ENCODE results near the gene GNPTAB. TPM values are rescaled to one million over a fixed set of nuclear protein-coding genes. Genes with fewer than 3 reads are reported as not detected.

Gene GNPTAB
- total RNA-seq, 1 donor from 2014 or later, result 48.2 TPM

- H3K27me3 Mint-ChIP-seq, result no peaks in the 10 kb centered on the region
- H3K4me1 Mint-ChIP-seq, result peaks cover 31% of the 10 kb centered on the region
- peaks cover 48% of the 10 kb centered on the region for H3K36me3 Mint-ChIP-seq (ENCODE audit: low read depth)
- no peak overlapping the region for H3K4me3 Mint-ChIP-seq
- H3K27ac Mint-ChIP-seq, result no peak overlapping the region
- H3K9me3 Mint-ChIP-seq, result no peaks in the 10 kb centered on the region
- no peak for DNase-seq
- intact Hi-C loops (cut with micrococcal nuclease), result loop anchor here (2.0 kb wide), 1 partner anchor 47 kb away; the partner anchor contains the start of gene GNPTAB
These were observed 46.9 kb downstream of the GNPTAB start for GRCh38 chr12:101783838-101784237.

DNA sequence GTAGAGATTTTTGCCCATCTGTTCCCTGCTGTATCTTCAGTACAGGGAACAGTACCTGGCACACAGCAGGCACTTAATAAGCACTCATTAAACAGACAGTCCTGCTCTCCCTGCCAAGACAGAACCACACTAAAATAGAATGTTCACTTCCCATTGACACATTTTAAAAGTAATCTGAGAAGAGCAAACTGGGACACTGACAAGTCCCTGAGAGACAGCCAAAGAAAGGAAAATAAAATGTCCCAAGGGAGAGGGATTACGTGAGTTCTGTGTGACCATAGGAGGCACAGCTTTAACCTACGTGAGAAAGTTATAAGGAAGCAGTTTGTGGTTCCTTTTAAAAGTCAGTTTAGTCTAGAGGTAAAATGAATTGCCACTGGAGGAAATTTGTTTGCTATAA is 47.6 kb downstream of the GNPTAB start:
- Mint-ChIP-seq H3K27me3 (no peaks in the 10 kb centered on the region), H3K4me3 (no peak overlapping the region), H3K27ac (peak overlapping the region; percentile 91), H3K36me3 (ENCODE audit: low read depth) (peaks cover 48% of the 10 kb centered on the region), H3K9me3 (no peaks in the 10 kb centered on the region), H3K4me1 (peaks cover 31% of the 10 kb centered on the region)
- intact Hi-C loops (cut with micrococcal nuclease), result loop anchor here (2.0 kb wide), 1 partner anchor 48 kb away; the partner anchor contains the start of gene GNPTAB
- no peak for DNase-seq

DNA sequence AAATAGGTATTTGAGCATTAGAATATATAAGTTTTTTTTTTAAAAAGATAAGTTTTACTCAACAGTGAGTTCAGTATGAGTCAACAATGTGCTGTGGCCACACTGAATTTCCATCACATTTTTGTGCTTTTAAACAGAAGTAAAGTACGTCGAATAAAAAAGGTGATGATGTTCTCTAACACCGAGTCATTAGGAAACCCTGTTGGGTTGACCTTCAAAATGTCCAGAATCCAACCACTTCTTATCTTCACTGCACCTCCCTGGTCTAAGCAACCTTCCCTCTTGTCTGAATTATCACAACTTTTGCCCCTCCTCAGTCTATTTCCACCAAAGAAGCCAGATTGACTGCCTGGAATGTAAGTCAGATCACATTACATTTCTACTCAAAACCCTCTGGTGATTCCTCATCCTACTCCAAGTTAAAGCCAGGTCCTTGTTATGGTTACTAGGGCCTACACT is 48.5 kb downstream of the GNPTAB start:
- Mint-ChIP-seq H3K27me3 (no peaks in the 10 kb centered on the region), H3K9me3 (no peaks in the 10 kb centered on the region), H3K27ac (peak overlapping the region; percentile 91), H3K4me3 (peak overlapping the region; percentile 9), H3K36me3 (ENCODE audit: low read depth) (peaks cover 46% of the 10 kb centered on the region), H3K4me1 (peaks cover 31% of the 10 kb centered on the region)
- DNase-seq, result no peak
- intact Hi-C loops (cut with micrococcal nuclease), result loop anchor here (1.0 to 2.0 kb wide), 3 partner anchors 11 to 48 kb away; partner anchors contain the start of gene GNPTAB

DNA sequence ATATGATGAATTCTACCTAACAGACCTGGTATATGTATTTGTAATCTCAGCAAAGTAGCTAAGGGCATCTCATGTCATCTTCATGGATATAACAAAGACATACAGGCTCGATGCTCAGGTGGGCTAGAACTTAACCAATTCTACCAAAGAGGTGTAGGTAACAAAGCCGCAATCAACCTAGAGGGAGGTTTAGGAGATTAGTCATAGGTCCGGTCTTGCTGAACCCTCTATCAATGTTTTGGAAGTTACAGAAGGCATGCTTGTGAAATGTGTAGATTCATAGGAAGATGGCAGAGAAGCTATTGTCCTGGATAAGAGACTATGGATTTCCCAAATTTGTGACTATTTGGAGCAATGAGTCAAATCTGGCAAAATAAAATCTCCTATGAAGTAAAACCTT is 48.9 kb downstream of the GNPTAB start:
- intact Hi-C loops (cut with micrococcal nuclease), result loop anchor here (1.0 to 2.0 kb wide), 3 partner anchors 11 to 49 kb away; partner anchors contain the start of gene GNPTAB

GRCh38 chr12:101780599-101780998 is 50.2 kb downstream of the GNPTAB start:
- no peak for DNase-seq
- H3K9me3 Mint-ChIP-seq, result no peaks in the 10 kb centered on the region
- H3K4me3 Mint-ChIP-seq, result peak overlapping the region; percentile 5
- H3K4me1 Mint-ChIP-seq, result peaks cover 34% of the 10 kb centered on the region
- peaks cover 51% of the 10 kb centered on the region for H3K36me3 Mint-ChIP-seq (ENCODE audit: low read depth)
- no peaks in the 10 kb centered on the region for H3K27me3 Mint-ChIP-seq
- H3K27ac Mint-ChIP-seq, result peak overlapping the region; percentile 88
- intact Hi-C loops (cut with micrococcal nuclease), result no loop called here

More for the DNA sequence above, 48.9 kb downstream of the GNPTAB start:
- Mint-ChIP-seq H3K27ac (peak overlapping the region; percentile 88), H3K36me3 (ENCODE audit: low read depth) (peaks cover 49% of the 10 kb centered on the region), H3K4me1 (peaks cover 31% of the 10 kb centered on the region), H3K4me3 (peak overlapping the region; percentile 28), H3K9me3 (no peaks in the 10 kb centered on the region), H3K27me3 (no peaks in the 10 kb centered on the region)
- no peak for DNase-seq

DNA sequence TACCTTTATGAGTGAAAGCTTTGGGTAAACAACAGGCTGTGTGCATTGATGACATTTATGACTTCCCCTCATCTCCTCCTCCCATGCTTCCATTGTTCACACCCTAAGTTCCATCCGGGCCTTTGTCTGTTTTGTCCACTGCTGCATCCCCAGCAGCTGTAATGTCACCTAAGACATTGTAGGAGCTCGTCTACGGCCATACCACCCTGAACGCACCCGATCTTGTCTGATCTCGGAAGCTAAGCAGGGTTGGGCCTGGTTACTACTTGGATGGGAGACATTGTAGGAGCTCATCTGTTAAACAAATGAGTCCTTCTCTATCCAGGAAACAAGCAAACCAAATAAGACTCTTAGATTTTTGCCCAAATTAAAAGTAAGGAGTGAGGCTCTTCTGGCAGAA is 51.1 kb downstream of the GNPTAB start:
- H3K4me1 Mint-ChIP-seq, result peaks cover 34% of the 10 kb centered on the region
- intact Hi-C loops (cut with micrococcal nuclease), result no loop called here
- no peak for DNase-seq
- H3K27ac Mint-ChIP-seq, result no peak overlapping the region
- peaks cover 46% of the 10 kb centered on the region for H3K36me3 Mint-ChIP-seq (ENCODE audit: low read depth)
- no peaks in the 10 kb centered on the region for H3K9me3 Mint-ChIP-seq
- no peak overlapping the region for H3K4me3 Mint-ChIP-seq
- no peaks in the 10 kb centered on the region for H3K27me3 Mint-ChIP-seq

- H3K27ac Mint-ChIP-seq, result no peak overlapping the region
- peaks cover 42% of the 10 kb centered on the region for H3K36me3 Mint-ChIP-seq (ENCODE audit: low read depth)
- intact Hi-C loops (cut with micrococcal nuclease), result no loop called here
- no peaks in the 10 kb centered on the region for H3K27me3 Mint-ChIP-seq
- H3K4me3 Mint-ChIP-seq, result no peak overlapping the region
- no peaks in the 10 kb centered on the region for H3K9me3 Mint-ChIP-seq
- no peak for DNase-seq
- H3K4me1 Mint-ChIP-seq, result peaks cover 34% of the 10 kb centered on the region
These were observed 51.6 kb downstream of the GNPTAB start for GRCh38 chr12:101779200-101779599.

DNA sequence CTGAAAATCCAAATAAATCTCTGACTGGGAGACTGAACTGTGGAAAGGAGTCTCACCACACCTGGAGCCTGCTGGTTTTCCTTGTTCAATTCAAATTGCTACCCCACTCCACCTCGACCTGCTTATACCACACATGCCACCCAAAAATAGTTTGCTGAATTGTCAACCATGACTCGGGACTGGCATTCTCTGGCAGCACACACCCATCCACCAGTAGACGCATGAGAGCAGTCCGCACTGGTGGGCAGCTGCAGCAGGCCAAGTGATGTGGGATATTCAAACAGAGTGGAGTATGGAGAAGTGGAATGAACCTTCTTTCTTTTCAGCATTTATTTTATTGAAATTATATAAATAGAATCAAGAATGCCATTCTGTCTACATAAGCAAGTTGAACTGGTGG is 52.8 kb downstream of the GNPTAB start:
- intact Hi-C loops (cut with micrococcal nuclease), result no loop called here
- Mint-ChIP-seq H3K36me3 (ENCODE audit: low read depth) (peaks cover 35% of the 10 kb centered on the region), H3K4me3 (no peak overlapping the region), H3K4me1 (peaks cover 36% of the 10 kb centered on the region), H3K9me3 (no peaks in the 10 kb centered on the region), H3K27me3 (no peaks in the 10 kb centered on the region), H3K27ac (no peak overlapping the region)
- DNase-seq, result no peak

- Mint-ChIP-seq H3K36me3 (ENCODE audit: low read depth) (peaks cover 32% of the 10 kb centered on the region), H3K27me3 (no peaks in the 10 kb centered on the region), H3K9me3 (no peaks in the 10 kb centered on the region), H3K4me1 (peaks cover 32% of the 10 kb centered on the region), H3K27ac (peak overlapping the region; percentile 7), H3K4me3 (no peak overlapping the region)
- intact Hi-C loops (cut with micrococcal nuclease), result no loop called here
- no peak for DNase-seq
These were observed 53.3 kb downstream of the GNPTAB start for GRCh38 chr12:101777485-101777884.

- peaks cover 30% of the 10 kb centered on the region for H3K4me1 Mint-ChIP-seq
- H3K36me3 Mint-ChIP-seq (ENCODE audit: low read depth), result peaks cover 31% of the 10 kb centered on the region
- no peak overlapping the region for H3K27ac Mint-ChIP-seq
- no peaks in the 10 kb centered on the region for H3K27me3 Mint-ChIP-seq
- no peaks in the 10 kb centered on the region for H3K9me3 Mint-ChIP-seq
- no peak overlapping the region for H3K4me3 Mint-ChIP-seq
- DNase-seq, result no peak
- intact Hi-C loops (cut with micrococcal nuclease), result no loop called here
These were observed 54.9 kb downstream of the GNPTAB start for GRCh38 chr12:101775816-101776215.

- intact Hi-C loops (cut with micrococcal nuclease), result loop anchor here (1.0 to 2.0 kb wide), 3 partner anchors 58 to 359 kb away; no protein-coding TSS in a partner anchor
- Mint-ChIP-seq H3K4me1 (peaks cover 24% of the 10 kb centered on the region), H3K27ac (no peak overlapping the region), H3K36me3 (ENCODE audit: low read depth) (peaks cover 29% of the 10 kb centered on the region), H3K9me3 (no peaks in the 10 kb centered on the region), H3K27me3 (no peaks in the 10 kb centered on the region), H3K4me3 (no peak overlapping the region)
- peak; percentile 89 for DNase-seq
These were observed 57.1 kb downstream of the GNPTAB start for GRCh38 chr12:101773650-101774162.

GRCh38 chr12:101772012-101772775 is 58.6 kb downstream of the GNPTAB start:
- peaks cover 29% of the 10 kb centered on the region for H3K36me3 Mint-ChIP-seq (ENCODE audit: low read depth)
- H3K4me1 Mint-ChIP-seq, result peaks cover 24% of the 10 kb centered on the region
- intact Hi-C loops (cut with micrococcal nuclease), result loop anchor here (2.0 kb wide), 1 partner anchor 357 kb away; no protein-coding TSS in a partner anchor
- H3K27ac Mint-ChIP-seq, result peak overlapping the region; percentile 22
- no peak overlapping the region for H3K4me3 Mint-ChIP-seq
- H3K9me3 Mint-ChIP-seq, result no peaks in the 10 kb centered on the region
- no peak for DNase-seq
- no peaks in the 10 kb centered on the region for H3K27me3 Mint-ChIP-seq

DNA sequence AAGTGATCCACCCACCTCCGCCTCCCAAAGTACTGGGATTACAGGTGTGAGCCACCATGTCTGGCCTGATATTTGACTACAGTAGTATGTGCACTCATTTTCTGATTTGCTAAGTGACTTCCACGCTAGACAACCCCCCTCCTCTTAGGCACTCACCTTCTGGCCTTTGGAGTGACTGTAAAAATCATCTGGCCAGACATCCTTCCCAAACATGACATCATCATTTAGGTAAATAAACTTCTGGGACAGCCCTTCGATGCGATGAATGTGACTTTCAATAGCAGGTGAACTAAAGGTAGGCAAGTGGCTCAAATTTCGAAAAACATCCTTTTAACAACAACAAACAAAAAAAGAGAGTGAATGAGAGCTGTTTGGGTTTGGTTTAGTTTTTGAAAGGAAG is 60.9 kb downstream of the GNPTAB start:
- no peak for DNase-seq
- H3K4me1 Mint-ChIP-seq, result peaks cover 21% of the 10 kb centered on the region
- H3K4me3 Mint-ChIP-seq, result no peak overlapping the region
- H3K27me3 Mint-ChIP-seq, result no peaks in the 10 kb centered on the region
- H3K9me3 Mint-ChIP-seq, result no peaks in the 10 kb centered on the region
- peaks cover 28% of the 10 kb centered on the region for H3K36me3 Mint-ChIP-seq (ENCODE audit: low read depth)
- intact Hi-C loops (cut with micrococcal nuclease), result no loop called here
- no peak overlapping the region for H3K27ac Mint-ChIP-seq

DNA sequence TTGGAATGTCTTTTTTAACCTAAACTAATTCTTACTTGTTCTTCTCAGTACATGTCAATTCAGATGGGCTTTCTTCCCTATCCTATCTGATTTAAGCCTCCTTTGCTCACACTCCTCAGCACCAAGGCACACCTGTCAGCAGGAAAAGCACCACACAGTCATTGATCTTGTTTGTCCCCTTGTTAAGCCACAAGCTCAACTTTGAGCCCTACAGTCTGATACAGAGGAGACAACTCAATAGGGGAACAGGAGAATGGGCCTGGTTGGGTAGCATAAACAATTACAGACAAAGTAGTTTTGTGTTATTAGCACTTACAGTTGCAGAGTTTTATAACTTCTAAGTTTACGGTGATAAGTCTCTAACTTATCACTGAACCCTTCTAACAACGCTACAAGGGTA is 62.0 kb downstream of the GNPTAB start:
- Mint-ChIP-seq H3K27me3 (no peaks in the 10 kb centered on the region), H3K36me3 (ENCODE audit: low read depth) (peaks cover 32% of the 10 kb centered on the region), H3K27ac (no peak overlapping the region), H3K9me3 (no peaks in the 10 kb centered on the region), H3K4me3 (no peak overlapping the region), H3K4me1 (peaks cover 18% of the 10 kb centered on the region)
- DNase-seq, result no peak
- intact Hi-C loops (cut with micrococcal nuclease), result no loop called here

All from activated CD4-positive, alpha-beta T cell treated with anti-CD3 and anti-CD28 coated beads, Interleukin-2, amount 10 ng/mL, durations not matched to agents 24 days and 14 days (primary cell).